Measurements from ENCODE around the gene EPSTI1. TPM values are rescaled to one million over a fixed set of nuclear protein-coding genes. Genes with fewer than 3 reads are reported as not detected.

The EPSTI1 gene
- total and polyA plus RNA-seq, 10 of the 15 experiments (the other 5 are each of a cell fraction or from before 2014, with no cell fraction given), result 4.7 to 32.0 (median 24.2) TPM

GRCh38 chr13:43023289-43023963 is 31.4 kb upstream of the EPSTI1 start, which contains the start of gene DNAJC15 (continued):
- TF ChIP-seq ZBTB40 (IDR thresholded peaks at IDR 0.05; ENCODE audit: borderline replicate concordance) (no peak), TCF12 (IDR thresholded peaks at IDR 0.05; ENCODE audit: low read depth, low read length) (0 out of 2 replicates have a peak, but pooled peaks have one; percentile 21), IKZF2 (IDR thresholded peaks at IDR 0.05) (peak in 1 of 2 experiments; percentile 44; a peak in 1 of 4 replicates), FOXM1 (IDR thresholded peaks at IDR 0.05; ENCODE audit: low read depth, low read length) (no peak), RUNX3 (IDR thresholded peaks at IDR 0.05; ENCODE audit: low read length) (peak; percentile 89), PBX3 (IDR thresholded peaks at IDR 0.05; ENCODE audit: insufficient replicate concordance, low read depth, low read length) (no peak), E4F1 (IDR thresholded peaks at IDR 0.05; ENCODE audit: borderline replicate concordance, partially characterized antibody) (no peak), TCF3 (IDR thresholded peaks at IDR 0.05; ENCODE audit: borderline replicate concordance, insufficient read depth, low read depth, low read length) (0 out of 2 replicates have a peak, but pooled peaks have one; percentile 16), RBBP5 (conservative IDR thresholded peaks at IDR 0.05) (no peak), NR2F1 (conservative IDR thresholded peaks at IDR 0.05) (peak; percentile 96), SPI1 (IDR thresholded peaks at IDR 0.05; ENCODE audit: borderline replicate concordance, insufficient read depth, low read depth, low read length) (no peak), PRDM15 (CRISPR knock-in tag; IDR thresholded peaks at IDR 0.05) (no peak), SREBF1 (IDR thresholded peaks at IDR 0.05; ENCODE audit: low read length) (0 out of 2 replicates have a peak, but pooled peaks have one; percentile 18), JUNB (IDR thresholded peaks at IDR 0.05) (no peak), POLR2A (IDR thresholded peaks at IDR 0.05; ENCODE audit: low read depth, low read length) (peak; percentile 97), RAD21 (IDR thresholded peaks at IDR 0.05; ENCODE audit: insufficient read depth, low read depth, low read length) (peak; percentile 25; the same call in 1 of the 2 replicates), STAT3 (IDR thresholded peaks at IDR 0.05; ENCODE audit: low read depth, low read length) (0 out of 2 replicates have a peak, but pooled peaks have one; percentile 23), POLR2AphosphoS2 (IDR thresholded peaks at IDR 0.05; ENCODE audit: low read depth, low read length) (no peak), RAD51 (IDR thresholded peaks at IDR 0.05) (no peak)

Measured in GM12878 (cell line).